ENCODE measurements around the gene CXorf49. TPM values are rescaled to one million over a fixed set of nuclear protein-coding genes. Genes with fewer than 3 reads are reported as not detected.

Gene CXorf49
- total RNA-seq, 1 donor from 2014 or later = not detected

DNA sequence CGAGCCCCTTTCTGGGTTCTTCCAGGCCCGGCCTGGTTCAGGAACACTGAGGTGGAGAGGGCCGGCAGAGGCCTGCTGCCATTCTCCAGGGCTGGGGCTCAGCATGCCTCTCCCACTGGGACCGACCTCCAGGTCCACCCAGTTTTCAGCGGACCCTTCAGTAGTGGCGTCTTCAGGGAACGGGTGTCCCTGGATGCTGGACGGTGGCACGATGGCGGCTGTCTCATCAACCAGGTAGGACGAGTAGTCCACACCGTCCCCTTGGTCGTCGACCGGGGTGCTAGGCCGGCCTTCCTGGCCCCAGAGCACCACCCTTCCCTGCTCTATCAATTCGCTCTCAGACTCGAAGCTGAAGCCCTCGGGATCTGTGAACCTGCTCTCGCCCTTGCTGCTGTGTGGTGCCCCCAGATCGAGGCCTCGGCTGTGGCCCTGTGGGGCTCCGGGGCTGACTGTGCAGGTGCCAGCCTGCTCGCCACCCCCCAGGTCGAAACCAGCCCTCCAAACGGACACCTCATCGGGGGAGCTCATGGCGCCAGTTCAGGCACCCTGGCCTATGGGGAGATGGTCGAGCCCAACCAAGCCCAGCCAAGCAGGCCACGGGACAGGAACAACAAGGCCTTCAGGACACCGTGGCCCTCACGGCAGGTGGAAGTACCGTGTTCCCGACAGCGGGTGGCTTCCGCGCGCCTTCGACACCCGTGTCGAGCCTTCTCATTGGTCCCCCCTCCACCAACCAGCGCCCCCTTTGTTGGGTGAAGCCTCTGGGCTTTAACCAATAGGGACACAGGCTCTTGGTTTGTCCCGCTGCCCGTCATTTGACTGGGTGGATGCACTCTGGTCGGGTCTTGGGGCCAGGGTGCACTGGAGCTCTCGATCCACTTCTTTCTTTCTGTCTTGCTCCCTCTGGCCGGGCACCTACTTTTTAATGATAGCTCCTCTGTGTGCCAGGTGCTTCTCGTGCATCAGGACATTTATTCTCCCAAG is 51.6 kb downstream of the CXorf49 start:
- Histone ChIP-seq H3K27ac (no peak overlapping the region), H3K4me1 (no peaks in the 10 kb centered on the region), H3K9me3 (no peaks in the 10 kb centered on the region), H3K27me3 (no peaks in the 10 kb centered on the region), H3K4me3 (no peak overlapping the region), H3K36me3 (no peaks in the 10 kb centered on the region)
- DNase-seq (no peak), ATAC-seq (no peak)
- intact Hi-C loops (cut with DNase I) = no loop called here
- TF ChIP-seq, protein P1, sequence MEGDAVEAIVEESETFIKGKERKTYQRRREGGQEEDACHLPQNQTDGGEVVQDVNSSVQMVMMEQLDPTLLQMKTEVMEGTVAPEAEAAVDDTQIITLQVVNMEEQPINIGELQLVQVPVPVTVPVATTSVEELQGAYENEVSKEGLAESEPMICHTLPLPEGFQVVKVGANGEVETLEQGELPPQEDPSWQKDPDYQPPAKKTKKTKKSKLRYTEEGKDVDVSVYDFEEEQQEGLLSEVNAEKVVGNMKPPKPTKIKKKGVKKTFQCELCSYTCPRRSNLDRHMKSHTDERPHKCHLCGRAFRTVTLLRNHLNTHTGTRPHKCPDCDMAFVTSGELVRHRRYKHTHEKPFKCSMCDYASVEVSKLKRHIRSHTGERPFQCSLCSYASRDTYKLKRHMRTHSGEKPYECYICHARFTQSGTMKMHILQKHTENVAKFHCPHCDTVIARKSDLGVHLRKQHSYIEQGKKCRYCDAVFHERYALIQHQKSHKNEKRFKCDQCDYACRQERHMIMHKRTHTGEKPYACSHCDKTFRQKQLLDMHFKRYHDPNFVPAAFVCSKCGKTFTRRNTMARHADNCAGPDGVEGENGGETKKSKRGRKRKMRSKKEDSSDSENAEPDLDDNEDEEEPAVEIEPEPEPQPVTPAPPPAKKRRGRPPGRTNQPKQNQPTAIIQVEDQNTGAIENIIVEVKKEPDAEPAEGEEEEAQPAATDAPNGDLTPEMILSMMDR (IDR thresholded peaks at IDR 0.05) = no peak

DNA sequence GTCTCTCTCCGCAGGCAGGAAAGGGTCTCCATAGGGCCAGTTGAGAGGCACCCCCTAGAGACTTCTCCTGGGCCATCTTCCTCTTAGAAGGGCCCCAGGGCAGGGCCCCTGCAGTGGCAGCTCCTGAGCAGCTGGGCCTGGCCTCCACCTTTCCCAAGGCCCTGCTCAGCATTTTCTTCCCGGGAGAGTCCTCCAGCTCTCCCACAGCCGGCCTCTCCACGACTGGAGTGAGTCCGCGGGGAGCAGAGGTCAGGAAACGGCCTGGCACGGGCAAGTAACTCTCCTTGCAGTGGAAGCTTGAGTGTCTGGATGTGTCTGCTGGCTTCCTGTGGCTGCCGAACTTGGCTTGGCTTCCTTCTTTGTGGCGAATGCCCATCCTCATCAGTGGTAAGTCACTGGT is 52.3 kb downstream of the CXorf49 start:
- Histone ChIP-seq H3K27me3 (no peaks in the 10 kb centered on the region), H3K36me3 (no peaks in the 10 kb centered on the region), H3K4me1 (no peaks in the 10 kb centered on the region), H3K9me3 (no peaks in the 10 kb centered on the region), H3K4me3 (no peak overlapping the region), H3K27ac (no peak overlapping the region)
- TF ChIP-seq, protein P1 (IDR thresholded peaks at IDR 0.05) = no peak
- ATAC-seq = no peak
- intact Hi-C loops (cut with DNase I) = no loop called here
- DNase-seq = no peak

DNA sequence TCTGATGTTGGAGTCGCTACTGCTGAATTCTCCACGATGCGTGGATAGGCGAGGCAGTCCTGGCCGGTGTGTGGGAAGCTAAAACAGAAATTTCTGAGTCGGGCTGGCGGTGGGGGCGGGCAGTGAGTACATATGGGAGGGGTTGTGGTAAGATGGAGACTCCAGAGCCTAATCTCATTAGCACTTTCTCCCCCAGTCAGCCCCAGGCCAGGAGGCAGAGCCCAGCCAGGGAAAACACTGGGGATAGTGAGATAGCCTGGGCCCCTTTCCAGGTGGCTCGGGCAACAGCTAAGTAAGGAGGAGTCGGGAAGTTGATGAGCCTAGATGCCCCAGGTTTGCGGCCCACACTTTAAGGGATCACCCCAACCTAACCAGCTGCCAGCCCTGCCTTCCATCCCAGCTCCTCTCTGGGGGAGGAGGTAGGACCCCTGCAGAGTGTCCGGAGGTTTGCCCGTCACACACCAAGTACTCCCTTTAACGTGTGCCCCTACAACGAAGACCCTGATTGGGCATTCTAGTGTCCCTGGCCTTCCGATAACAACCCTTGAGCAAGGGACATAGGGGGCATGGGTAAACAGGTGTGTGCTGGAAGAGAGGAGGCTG is 53.1 kb downstream of the CXorf49 start:
- H3K27me3 ChIP-seq = no peaks in the 10 kb centered on the region
- TF ChIP-seq, protein P1 (IDR thresholded peaks at IDR 0.05) = no peak
- no peak overlapping the region for H3K4me3 ChIP-seq
- no peak for DNase-seq
- ATAC-seq = no peak
- intact Hi-C loops (cut with DNase I) = no loop called here
- no peaks in the 10 kb centered on the region for H3K9me3 ChIP-seq
- H3K27ac ChIP-seq = no peak overlapping the region
- H3K36me3 ChIP-seq = no peaks in the 10 kb centered on the region
- no peaks in the 10 kb centered on the region for H3K4me1 ChIP-seq

Other genes starting within 250 kb of the CXorf49 start
- gene OGT, start 185.2 kb downstream of the CXorf49 start, total RNA-seq = 129 TPM
- gene GCNA, start 139.8 kb downstream of the CXorf49 start, total RNA-seq = 3.4 TPM
- 1.6 TPM for gene CXCR3, start 99.8 kb downstream of the CXorf49 start, total RNA-seq
- not detected for gene CXorf49B, start 45.1 kb upstream of the CXorf49 start, total RNA-seq
- 17.3 TPM for gene NHSL2, start 192.6 kb upstream of the CXorf49 start, total RNA-seq